Tibial nerve (tissue), 4 donors: ENCODE data around the gene MFSD2A. TPM values are rescaled to one million over a fixed set of nuclear protein-coding genes. Genes with fewer than 3 reads are reported as not detected.
A peak's percentile ranks its signal among the peaks of the same experiment; 100 is the strongest.

Experiments used
- DNase-seq, 2 donors: peaks; one replicate each; pipeline ENCODE4 v3.0.0-alpha.2; 2019; ENCODE audit warnings: low spot score in 2 of 2
- H3K27ac ChIP-seq, 4 donors: fragments of 200-600 bp; sonication (generic) in 3 of 4; one replicate each; pipeline ENCODE4 v1.5.1; 2017 to 2019; ENCODE audit warnings: mild to moderate bottlenecking in 1 of 4
- H3K27me3 ChIP-seq, 2 donors: fragments of 200-600 bp; sonication (generic) in 1 of 2; one replicate each; pipeline versions ENCODE4 v1.5.1 to v1.6.0; 2017 to 2019
- H3K36me3 ChIP-seq, 3 donors: fragments of 200-600 bp; sonication (generic); one replicate each; pipeline ENCODE4 v1.5.1; 2018 to 2019
- H3K4me1 ChIP-seq, 4 donors: fragments of 200-600 bp; sonication (generic) in 3 of 4; one replicate each; pipeline ENCODE4 v1.5.1; 2017 to 2019
- H3K4me3 ChIP-seq, 4 donors: fragments of 200-600 bp; sonication (generic) in 3 of 4; one replicate each; pipeline ENCODE4 v1.5.1; 2017 to 2019; ENCODE audit warnings: mild to moderate bottlenecking in 1 of 4, moderate library complexity in 1 of 4
- H3K9me3 ChIP-seq, 4 donors: fragments of 200-600 bp; sonication (generic) in 3 of 4; one replicate each; pipeline ENCODE4 v1.5.1; 2017 to 2019
- EP300 ChIP-seq, 2 donors: sonication (generic); formaldehyde crosslinking; IDR thresholded peaks; one replicate each; pipeline ENCODE4 v1.6.1; 2017; ENCODE audit warnings: antibody characterized with exemption in 2 of 2, mild to moderate bottlenecking in 1 of 2
- POLR2A ChIP-seq, 2 donors: fragments of 450-650 bp; IDR thresholded peaks; one replicate each; pipeline ENCODE4 v1.6.1; 2017; ENCODE audit warnings: antibody characterized with exemption in 2 of 2, mild to moderate bottlenecking in 2 of 2, moderate library complexity in 2 of 2
- WGBS, 2 donors: methylation state at CpG; one replicate each; pipeline ENCODE4 v1.1.5; 2018; 5-methylcytosine and 5-hydroxymethylcytosine counted together
- total RNA-seq, 4 donors: library from RNA; depleted of rRNA; stranded (reverse); fragments of >200 nt; gene quantifications; one replicate each; pipeline ENCODE4 v1.1.0, GENCODE V29; 2016
- TF ChIP-seq, protein P1 (sequence below), 5 experiments: fragments of 200-600 bp in 3 of 5; fragments of 450-650 bp in 2 of 5; sonication (generic) in 3 of 5; IDR thresholded peaks; one replicate each; pipeline ENCODE4 v1.5.1; 2016 to 2019; ENCODE audit warnings: antibody characterized with exemption in 5 of 5, mild to moderate bottlenecking in 3 of 5, moderate library complexity in 2 of 5

MFSD2A gene
- total RNA-seq, 4 donors from 2014 or later: 6.0 to 24.3 (median 18.1) TPM

DNA sequence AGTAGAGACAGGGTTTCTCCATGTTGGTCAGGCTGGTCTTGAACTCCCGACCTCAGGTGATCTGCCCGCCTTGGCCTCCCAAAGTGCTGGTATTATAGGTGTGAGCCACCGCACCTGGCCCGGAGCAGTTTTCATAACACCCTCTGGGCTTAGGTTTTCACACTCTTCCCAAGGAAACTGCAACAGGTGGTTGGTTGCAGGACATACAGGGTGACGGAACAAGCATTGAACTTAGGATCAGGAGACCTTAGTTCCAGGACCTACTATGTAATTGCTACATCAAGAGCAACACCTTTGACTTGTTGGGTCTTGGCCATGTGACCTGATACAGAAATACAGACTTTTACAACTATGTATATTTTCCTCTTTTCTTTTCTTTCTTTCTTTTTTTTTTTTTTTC, 37.9 kb downstream of the MFSD2A start:
- no peak for DNase-seq
- Histone ChIP-seq H3K36me3 (no peaks in the 10 kb centered on the region), H3K4me1 (peaks cover 0 to 6% (median 3%) of the 10 kb centered on the region in 4 donors), H3K27me3 (no peaks in the 10 kb centered on the region), H3K27ac (no peak overlapping the region), H3K9me3 (no peaks in the 10 kb centered on the region), H3K4me3 (no peak overlapping the region)
- TF ChIP-seq POLR2A (IDR thresholded peaks at IDR 0.05) (no peak), EP300 (IDR thresholded peaks at IDR 0.05) (no peak)
- TF ChIP-seq, protein P1, sequence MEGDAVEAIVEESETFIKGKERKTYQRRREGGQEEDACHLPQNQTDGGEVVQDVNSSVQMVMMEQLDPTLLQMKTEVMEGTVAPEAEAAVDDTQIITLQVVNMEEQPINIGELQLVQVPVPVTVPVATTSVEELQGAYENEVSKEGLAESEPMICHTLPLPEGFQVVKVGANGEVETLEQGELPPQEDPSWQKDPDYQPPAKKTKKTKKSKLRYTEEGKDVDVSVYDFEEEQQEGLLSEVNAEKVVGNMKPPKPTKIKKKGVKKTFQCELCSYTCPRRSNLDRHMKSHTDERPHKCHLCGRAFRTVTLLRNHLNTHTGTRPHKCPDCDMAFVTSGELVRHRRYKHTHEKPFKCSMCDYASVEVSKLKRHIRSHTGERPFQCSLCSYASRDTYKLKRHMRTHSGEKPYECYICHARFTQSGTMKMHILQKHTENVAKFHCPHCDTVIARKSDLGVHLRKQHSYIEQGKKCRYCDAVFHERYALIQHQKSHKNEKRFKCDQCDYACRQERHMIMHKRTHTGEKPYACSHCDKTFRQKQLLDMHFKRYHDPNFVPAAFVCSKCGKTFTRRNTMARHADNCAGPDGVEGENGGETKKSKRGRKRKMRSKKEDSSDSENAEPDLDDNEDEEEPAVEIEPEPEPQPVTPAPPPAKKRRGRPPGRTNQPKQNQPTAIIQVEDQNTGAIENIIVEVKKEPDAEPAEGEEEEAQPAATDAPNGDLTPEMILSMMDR (IDR thresholded peaks at IDR 0.05): no peak
- 92 to 94% methylated on average over 5 of the region's 5 CpGs for WGBS, 2 donors

DNA sequence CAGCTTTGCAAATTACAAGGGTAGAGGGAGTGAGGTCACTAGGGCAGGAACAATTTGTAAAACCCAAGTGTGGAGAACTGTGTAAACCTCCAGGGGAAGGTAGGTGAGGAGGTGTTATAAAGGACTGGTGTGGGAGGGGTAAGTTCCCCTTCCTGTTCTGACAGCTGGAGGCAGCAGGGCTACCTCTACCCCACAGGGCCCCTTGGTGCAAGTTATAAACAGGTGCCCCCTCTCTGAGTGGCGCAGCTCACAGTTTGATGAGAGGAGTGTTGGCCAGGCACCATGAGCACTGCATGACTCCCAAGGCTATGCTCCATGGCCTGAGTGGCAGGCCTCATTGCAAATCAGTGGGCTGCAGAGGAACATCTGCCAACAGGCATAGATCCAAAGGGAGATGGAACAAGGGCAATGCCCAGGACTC, 41.0 kb downstream of the MFSD2A start:
- no peaks in the 10 kb centered on the region for H3K27me3 ChIP-seq
- no peaks in the 10 kb centered on the region for H3K9me3 ChIP-seq
- TF ChIP-seq, protein P1 (IDR thresholded peaks at IDR 0.05): no peak
- TF ChIP-seq POLR2A (IDR thresholded peaks at IDR 0.05) (no peak), EP300 (IDR thresholded peaks at IDR 0.05) (no peak)
- no peaks in the 10 kb centered on the region for H3K36me3 ChIP-seq
- DNase-seq: no peak
- no peak overlapping the region for H3K4me3 ChIP-seq
- no peak overlapping the region for H3K27ac ChIP-seq
- H3K4me1 ChIP-seq: no peaks in the 10 kb centered on the region
- WGBS, 2 donors: 83 to 100% methylated on average over 1 of the region's 1 CpG

DNA sequence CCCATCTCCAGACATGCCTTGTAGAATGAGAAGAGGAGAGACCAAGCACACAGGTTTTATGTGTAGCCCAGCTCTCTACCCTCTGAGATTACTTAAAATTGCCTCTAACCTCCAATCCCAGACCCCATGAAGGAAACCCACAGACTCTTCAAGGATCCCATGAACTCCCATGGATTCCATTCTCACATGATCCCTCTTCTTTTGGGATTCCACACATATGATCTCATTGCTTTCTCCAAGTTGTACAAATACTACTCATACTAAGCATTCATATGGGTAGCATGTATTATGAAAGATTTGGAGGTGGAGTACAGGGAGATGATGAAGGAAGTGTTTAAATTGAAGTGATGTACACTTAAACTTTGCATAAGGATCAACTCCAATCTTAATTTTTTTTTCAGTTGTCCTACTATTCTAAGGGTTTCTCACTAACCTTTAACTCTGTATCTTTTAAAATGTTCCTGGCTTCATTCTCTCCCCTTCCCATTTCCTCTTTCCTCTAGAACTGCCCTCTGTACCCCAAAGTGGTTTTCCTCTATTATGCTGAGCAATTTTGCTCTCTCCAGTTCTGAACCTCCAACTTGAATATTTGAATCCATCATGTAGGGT, 41.6 kb downstream of the MFSD2A start:
- no peak for DNase-seq
- Histone ChIP-seq H3K27me3 (no peaks in the 10 kb centered on the region), H3K9me3 (no peaks in the 10 kb centered on the region), H3K4me3 (no peak overlapping the region), H3K4me1 (no peaks in the 10 kb centered on the region), H3K27ac (no peak overlapping the region), H3K36me3 (no peaks in the 10 kb centered on the region)
- TF ChIP-seq POLR2A (IDR thresholded peaks at IDR 0.05): no peak
- TF ChIP-seq, protein P1 (IDR thresholded peaks at IDR 0.05): no peak
- no peak for TF ChIP-seq EP300 (IDR thresholded peaks at IDR 0.05)

DNA sequence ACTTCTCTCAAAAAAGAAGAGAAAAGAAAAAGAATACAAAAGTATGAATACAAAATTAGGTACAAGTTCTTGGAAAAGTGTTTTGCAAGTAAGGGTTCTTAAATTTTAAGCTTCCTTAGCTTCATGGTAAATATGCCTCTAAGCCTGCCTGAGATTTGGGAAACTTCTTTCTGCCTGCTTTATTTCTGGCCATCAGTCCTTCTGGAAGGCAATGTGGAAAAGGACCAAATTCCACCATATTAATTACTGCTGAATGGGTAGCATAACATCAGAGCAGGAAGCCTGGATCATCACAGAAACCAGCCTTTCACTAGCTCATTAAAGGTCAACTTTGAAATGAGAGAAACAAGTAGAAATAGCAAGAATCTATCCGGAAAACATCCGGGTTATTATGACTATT, 46.5 kb downstream of the MFSD2A start:
- H3K4me1 ChIP-seq: peaks cover 0 to 11% (median 4%) of the 10 kb centered on the region in 4 donors
- WGBS, 2 donors: 30 to 35% methylated on average over 2 of the region's 2 CpGs
- TF ChIP-seq, protein P1 (IDR thresholded peaks at IDR 0.05): no peak
- TF ChIP-seq EP300 (IDR thresholded peaks at IDR 0.05) (no peak), POLR2A (IDR thresholded peaks at IDR 0.05) (no peak)
- H3K4me3 ChIP-seq: no peak overlapping the region
- no peaks in the 10 kb centered on the region for H3K27me3 ChIP-seq
- no peaks in the 10 kb centered on the region for H3K9me3 ChIP-seq
- no peak for DNase-seq
- H3K27ac ChIP-seq: peak overlapping the region in 2 of 4 donors; percentile 5 to 21
- H3K36me3 ChIP-seq: no peaks in the 10 kb centered on the region

DNA sequence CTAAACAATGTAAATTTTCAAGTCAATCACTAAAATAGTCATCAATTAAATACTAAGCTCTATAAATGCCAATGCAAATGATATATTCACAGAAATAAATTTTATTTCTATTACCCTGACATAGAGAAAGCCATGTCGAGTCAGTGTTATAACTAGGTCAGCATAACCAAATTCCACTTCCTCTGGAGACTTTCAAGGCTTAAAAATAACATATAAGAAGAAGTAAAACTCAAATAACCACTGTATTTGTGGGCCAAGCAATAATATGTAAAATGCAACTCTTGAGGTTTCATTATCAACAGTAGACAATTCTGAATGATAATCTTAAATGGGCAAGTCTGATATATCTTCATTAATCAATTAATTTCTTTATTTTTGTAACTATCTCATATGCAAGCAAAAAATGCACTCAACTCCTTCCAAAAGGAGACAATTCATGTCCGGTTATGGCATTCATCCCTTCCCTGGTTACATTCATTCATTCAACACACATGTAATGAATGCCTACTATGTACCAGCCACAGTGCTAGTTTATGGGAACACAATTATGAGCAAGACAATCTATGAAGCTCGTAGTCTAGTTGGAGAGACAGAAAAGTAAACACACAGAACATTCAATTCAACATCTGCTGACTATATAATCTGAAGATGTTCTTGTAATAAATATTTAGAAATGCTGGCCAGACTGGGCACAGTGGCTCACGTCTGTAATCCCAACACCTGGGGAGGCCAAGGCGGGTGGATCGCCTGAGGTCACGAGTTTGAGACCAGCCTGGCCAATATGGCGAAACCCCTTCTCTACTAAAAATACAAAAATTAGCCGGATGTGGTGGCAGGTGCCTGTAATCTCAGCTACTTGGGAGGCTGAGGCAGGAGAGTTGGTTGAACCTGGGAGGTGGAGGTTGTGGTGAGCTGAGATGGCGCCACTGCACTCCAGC, 48.5 kb downstream of the MFSD2A start:
- Histone ChIP-seq H3K27ac (no peak overlapping the region), H3K36me3 (no peaks in the 10 kb centered on the region), H3K4me3 (no peak overlapping the region), H3K27me3 (no peaks in the 10 kb centered on the region), H3K4me1 (peaks cover 0 to 11% (median 4%) of the 10 kb centered on the region in 4 donors), H3K9me3 (no peaks in the 10 kb centered on the region)
- 74% methylated on average over 10 of the region's 10 CpGs for WGBS, 2 donors
- DNase-seq: no peak
- TF ChIP-seq POLR2A (IDR thresholded peaks at IDR 0.05) (no peak), EP300 (IDR thresholded peaks at IDR 0.05) (no peak)
- TF ChIP-seq, protein P1 (IDR thresholded peaks at IDR 0.05): no peak
